OCI-M2 (cell line): Measurements from ENCODE around the gene SLC6A6.

Experiments
- DNase-seq: peaks from one replicate; lab custom pipeline; 2025; ENCODE audit not compliant: unreplicated experiment; lab: John Stamatoyannopoulos, UW

The SLC6A6 gene

DNA sequence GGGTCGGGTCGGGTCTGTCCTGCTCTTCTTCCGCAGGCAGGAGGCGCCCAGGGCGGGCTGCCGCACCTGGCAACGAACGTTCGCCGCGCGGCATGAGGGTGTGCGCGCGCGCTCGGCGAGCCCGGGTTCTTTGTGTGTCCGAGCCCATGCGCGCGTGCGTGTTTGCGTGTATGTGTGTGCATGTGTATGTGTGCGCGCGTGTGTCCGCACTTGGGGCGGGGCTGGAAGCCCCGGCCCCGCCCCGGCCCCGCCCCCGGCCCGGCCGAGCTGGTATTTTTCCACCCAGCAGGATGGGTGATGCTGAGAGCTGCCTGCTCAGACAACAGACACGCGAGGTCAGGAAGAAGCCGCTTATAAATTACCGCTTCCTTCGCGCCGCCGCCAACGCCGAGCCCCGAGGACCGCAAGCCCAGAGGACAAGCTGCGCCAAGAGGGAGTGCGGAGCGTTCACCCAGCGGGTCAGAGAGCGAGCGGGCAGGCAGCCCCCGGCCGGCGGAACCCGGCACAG is at the start of gene SLC6A6:
TSS of gene SLC6A6 (plus strand) at position 303 of the 508 bp plus-strand sequence. CDS start 41,029 bp downstream, outside the sequence.
- DNase-seq, result no peak

DNA sequence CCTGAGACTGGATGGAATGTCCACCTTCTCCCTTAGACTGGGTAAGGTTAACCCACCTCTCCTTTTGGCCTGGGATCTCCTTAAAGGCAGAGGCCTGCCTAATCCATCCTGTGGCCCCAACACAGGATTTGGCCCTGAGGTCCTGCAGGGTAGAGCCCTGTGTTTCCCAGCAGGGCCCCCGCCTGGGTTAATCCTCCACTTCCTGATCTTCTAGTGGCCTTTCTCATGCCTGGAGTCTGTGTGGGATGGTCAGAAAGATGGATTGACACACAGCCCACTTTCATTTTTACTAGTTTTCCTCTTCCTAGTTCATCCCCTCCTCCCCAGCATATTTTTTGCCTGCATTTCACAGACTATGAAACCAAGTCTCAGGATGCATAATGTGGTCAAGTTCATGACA is 48.9 kb upstream of the SLC6A6 start:
- DNase-seq, result no peak

DNA sequence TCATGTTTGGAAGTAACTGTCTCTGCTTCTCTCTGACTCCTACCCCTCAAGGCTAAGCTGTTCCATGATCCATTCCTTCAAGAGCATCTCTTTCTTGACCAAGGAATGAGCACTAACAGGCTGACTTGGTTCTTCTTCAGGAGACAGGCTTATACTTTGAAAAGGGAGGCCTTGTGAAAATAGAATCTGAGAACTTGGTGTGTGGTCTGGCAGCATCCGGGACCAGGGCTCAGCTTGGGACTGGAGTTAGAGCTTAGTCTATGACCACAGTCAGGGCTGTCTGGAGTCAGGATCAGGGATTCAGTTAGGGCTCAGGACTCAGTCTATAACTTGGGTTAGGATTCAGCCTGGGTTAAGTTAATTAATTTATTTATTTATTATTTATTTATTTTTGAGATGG is 44.9 kb upstream of the SLC6A6 start:
- no peak for DNase-seq

DNA sequence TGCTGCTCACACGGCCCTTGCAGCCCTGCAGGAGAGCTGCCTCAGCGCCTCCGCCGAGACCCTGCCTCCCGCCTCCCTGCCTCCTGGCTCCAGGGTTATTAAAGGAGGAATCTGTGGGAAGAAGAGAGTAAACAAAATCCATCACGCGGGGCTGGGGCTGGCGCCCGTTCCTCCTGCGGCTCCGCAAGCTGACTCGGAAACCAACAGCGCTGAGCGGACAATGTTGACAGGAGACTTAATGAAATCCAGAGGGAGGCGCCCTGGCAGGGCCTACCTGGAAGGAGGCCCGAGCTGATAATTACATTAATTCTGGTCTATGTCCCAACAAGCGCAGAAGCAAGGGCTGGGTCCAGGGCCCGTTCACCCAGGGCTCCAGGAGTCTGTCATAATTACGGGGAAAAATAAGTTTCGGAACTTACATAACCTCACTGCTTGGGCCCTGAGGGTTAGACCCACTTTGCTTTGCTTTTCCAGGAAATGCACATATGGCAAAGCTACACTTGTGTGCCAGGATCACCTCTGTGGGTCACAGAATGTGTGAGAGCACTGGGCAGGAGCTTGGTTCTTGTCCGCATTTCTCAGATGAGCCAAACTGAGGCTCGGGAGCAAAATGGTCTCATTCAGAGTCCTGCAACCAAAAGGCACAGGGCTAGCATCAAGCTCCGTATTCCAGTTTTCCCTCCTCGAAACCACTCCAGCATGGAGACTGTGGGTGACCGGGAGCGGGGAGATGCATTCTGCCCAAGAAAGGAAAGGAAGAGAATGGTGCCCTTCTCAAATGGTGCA is 43.8 kb upstream of the SLC6A6 start:
- no peak for DNase-seq

DNA sequence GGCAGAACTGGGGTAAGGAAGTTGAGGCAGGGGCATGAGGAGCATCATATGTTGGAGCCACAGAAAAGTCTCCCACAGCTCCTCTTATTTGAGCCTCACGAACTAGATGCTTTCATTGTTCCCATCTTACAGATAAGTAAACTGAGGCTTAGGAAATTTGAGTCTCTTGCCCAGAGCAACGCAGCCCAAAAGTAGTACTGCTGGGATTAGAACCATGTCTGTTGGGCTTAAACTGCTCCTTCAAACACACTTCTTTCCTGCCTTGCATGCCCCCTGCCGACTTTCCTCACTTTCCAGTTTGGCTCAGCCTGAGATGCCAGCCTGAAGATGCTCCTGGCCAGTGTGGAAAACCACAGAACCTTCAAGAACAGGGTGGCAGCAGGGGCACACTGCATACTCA is 43.1 kb upstream of the SLC6A6 start:
- no peak for DNase-seq

DNA sequence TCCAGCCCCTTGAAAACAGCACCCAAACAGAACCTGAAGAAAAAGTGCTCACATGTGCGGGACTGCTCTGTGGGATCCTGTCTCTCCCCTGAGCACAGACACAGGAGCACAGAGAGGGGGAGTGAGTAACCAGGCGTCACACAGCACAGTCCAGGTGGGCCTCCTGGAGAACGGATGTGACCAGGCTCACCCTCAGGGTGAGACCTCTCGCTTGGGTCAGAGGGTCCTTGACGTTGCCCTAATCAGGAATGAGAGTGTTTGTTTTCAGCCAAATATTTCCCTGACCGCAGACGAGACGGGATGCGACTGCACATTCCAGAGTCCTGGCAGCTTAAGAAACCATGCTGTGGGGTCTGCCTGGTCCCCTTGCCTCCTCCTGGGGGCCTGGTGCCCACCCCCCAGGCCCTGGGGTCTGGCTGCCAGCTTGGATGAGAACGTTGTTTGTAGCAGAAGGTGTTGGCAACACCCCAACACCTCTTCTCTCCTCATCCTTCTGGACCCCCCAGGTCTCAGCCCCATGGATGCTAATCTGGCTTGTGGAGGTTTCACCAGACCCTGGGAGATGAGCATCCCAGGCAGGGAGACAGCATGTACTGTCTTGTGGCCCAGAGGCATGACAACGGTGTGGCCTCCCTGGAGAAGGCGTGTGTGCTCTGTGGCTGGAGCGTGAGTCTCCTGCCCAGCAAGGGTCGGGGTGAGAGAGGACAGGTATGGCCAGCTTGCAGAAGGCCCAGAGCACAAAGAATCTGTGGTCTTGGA is 42.1 kb upstream of the SLC6A6 start:
- no peak for DNase-seq

DNA sequence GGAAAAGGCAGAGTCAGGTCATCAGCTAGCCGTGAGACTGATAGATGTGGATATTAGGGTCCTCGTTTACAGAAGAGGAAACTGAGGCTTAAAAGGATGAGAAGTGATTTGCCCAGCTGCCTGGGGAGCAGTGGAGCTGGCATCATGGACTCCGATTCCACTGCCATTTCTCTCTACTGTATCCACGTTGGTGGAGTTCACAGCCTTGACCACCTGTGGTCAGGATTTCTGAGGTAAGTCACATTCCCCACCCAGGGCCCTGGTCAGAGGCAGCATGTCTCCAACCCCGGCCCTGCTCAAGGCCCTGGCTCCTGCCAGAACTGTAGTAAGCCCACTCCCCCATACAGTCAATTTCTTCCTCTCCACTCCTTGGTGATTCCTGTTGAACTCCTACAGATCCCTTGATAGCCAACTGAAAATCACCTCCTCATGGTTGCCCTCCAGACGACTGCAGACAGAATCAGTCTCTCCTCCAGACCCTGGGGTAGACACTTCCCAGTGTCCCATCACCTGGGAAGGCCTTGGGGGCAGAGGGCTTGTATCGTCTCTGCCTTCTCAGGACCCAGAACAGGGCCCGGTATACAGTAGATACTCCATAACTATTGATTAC is 41.2 kb upstream of the SLC6A6 start:
- DNase-seq, result no peak

DNA sequence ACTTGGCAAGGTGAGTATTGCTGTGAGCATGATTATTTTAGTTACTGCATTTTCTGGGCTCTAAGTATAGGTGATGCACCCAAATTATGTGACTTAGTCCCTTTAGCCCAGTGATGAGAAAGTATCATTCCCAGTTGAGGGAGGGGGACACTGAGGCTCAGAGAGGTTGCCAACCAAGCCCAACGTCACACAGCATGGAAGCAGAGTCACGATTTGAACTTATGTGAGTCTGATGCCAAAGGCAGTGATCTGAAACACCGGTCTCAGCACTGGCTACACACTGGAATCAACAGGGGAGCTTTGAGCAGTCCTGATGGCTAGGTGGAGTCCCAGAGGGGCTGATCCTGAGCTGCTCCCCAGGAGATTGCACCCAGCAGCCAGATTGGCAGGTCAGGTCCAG is 39.5 kb upstream of the SLC6A6 start:
- DNase-seq, result no peak

DNA sequence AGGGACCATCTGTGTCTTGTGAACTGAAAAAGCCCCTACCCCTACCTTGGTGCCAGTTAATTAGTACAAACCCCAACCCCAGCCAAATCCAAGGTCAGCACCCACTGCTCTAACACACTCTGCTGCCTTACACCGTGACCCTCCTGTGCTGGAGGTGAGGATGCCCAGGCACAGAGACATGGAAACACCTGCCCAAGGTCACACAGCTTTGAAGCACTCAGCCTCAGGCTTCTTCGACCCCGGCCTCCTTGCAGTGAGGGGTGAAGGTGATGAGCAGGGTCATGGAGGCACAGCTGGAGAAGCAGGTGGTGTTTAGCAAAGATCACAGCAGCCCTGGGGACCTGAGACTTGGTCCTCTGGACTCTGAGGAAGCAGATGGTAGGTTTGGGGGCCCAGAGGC is 39.0 kb upstream of the SLC6A6 start:
- no peak for DNase-seq

DNA sequence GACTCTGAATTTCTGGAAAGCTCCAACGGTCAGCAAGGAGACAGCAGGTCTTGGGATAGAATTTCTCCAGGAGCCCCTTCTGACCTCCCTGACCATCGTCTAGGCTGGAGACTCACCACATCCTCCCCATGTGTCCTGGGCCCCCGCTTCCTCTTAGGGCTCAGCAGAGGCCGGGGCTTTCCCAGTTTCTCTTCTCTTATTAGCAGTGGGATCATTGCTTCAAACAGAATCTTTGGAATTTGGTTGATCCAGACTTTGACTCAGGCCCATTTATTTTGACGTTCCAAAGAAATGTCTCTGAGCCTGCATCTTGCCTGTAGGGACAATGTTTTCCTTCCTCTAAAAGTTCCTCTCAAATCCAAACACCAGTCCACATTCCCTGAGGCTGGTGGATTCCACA is 38.4 kb upstream of the SLC6A6 start:
- no peak for DNase-seq

DNA sequence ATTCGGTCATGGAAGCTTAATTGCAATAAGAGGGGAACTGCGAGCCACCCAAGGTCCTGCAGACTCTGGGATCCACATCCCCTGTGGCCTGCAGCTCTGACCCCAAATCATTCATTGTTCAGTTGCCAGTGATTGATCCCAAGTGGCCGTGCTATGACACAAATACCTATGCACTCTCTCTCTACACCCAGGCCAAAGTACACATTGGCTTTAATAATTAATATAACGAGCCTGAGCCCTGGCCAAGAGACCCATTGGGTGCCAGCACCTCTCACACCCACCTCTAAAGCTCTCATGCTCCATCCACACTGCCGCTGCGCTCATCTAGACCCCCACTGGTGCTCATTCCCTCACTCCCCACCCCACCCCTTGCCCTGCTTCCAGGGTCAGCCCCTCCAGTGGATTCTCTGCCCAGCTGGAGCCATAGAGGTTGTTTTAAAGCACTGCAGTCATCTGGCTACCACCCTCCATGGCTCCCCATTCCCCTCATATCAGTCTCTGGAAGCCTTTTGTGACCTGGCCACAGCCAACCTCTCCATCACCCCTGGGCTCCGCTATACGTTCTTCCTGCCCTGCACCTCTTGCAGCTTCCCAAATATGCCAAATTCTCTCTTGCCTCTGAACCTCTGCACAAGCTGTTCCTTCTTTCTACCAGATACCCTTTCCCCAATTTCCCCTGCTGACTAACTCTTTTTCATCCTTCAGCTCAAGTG is 37.7 kb upstream of the SLC6A6 start:
- DNase-seq, result no peak

DNA sequence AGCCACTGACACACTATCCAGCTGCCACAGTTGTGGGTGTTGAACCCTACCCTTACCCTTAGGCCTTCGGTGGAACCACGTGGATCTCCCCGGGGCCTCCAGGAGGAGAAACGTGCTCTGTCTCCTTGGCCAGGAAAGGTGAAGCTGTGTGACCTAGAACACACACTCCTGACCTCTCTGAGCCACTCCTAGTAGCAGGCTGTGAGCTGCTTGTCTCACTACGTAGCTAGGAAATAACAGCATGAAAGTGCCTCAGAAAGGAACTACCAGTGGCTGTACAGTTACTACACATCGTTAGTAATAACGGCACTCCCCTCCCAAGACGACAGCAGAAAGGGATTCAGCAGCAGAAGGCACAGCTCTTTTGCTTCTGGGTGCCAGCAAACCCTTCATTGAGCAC is 36.2 kb upstream of the SLC6A6 start:
- no peak for DNase-seq

DNA sequence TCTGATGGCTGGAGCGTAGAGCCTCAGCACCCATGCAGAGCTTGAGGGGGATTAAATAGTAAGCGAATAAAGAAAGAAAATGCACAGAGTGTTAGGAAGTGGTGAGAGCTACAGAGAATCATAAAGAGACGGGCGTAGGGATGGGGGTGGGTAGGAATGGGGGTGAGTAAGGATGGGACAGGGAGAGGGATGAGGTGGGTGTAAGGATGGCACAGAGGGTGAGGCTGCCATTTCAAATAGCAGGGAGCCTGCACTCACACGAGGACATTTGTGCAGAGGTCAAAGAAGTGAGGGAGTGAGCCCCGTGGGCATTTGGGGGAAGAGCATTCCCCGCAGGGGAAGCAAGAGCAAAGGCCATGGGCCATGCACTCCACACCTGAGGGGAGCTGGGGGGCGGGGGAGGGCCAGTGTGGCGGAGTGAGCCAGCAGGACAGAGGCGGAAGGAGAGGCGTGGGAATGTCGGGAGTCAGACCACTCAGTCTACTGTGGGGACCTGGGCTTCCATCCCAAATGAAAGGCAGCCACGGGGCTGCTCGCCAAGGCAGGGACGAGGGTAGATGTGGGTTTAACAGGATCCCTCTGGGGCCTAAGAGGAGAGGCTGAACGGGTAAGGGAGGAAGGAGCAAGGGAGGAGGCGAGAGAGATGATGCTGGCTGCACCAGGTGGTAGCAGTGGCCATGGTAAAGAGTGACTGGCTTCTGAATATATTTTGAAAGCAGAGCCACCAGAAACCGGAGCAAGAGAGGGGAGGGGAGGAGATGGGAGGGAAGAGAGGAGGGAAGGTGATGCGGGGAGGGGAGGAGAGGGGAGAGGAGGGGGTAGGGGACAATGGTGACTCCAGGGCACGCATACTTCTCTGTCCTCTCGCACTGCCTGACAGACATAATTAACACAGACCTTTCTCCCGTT is 35.2 kb upstream of the SLC6A6 start:
- DNase-seq, result no peak

DNA sequence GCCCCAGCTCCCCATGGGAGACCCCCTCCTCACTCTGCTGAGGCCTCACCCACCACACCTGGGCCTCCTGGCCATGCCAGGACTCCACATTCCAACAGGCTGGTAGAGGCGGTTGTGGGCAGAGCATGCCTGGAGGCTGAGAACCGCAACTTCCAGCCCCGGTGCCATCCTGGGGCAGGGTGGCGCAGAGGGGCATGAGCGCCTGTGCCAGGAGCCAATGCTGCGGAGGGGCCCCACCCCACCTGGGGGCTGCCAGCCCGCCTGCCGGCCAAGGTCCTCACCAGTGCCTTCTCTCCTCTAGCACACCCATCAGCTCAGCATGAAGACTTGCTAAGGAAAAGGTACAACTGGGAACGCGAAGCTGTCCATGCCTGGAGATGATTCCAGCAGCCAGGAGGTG is 34.3 kb upstream of the SLC6A6 start:
- no peak for DNase-seq

DNA sequence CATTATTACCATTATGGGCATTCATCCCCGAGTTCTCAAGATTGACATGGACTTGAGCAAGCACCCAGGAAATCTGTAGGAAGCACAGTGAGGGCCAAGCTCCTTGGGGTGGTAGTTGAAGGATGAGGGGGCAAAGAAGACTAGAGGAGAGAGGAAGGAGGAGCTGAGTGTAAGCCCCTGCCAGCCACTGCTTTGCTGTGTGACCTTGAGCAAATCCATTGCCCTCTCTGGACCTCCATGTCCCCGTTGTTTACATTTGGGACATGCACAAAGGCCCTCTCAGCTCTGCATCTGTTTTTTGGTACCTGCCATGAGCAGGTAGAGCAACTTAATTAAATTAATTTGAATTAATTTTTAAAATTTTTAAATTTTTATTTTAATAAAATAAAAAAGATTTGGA is 33.5 kb upstream of the SLC6A6 start:
- DNase-seq, result no peak

DNA sequence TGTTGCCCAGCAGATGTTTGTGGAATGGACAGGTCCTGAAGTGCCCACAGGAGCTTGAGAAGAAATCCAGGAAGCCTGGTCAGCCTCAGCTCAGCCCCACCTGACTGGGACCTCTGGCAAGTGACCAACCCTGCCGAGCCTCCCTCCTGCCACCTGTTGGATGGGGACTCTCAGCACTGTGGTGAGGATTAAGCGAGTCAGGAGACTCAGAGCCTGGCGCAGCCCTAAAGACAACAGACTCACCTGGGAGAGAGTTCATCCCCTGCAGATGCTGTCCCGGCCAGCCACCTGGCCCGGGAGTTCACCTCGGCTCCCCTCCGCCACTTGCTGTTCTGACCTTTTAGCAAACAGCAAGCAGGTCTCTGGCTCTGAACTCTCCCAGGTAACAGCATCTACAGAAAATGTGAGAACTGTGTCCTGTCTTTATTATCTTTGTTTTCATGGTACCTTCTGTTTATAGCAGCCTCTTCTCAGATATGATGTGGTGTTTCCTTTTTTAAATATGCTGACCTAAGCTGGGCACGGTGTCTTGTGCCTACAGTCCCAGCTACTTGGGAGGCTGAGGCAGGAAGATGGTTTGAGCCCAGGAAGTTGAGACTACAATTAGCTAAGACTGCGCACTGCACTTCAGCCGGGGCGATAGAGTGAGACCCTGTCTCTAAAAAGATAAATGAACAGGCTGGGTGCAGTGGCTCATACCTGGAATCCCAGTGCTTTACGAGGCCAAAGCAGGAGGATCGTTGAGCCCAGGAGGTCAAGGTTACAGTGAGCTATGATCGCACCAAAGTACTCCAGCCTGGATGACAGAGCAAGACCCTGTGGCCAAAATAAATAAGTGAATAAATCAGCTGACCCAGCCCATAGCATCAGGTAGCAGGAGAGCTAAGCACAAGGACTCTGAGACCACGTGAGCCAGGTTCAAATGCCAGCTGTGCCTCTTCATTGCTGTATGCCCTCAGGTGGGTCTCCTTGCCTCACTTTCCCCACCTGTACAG is 32.4 kb upstream of the SLC6A6 start:
- DNase-seq, result no peak

DNA sequence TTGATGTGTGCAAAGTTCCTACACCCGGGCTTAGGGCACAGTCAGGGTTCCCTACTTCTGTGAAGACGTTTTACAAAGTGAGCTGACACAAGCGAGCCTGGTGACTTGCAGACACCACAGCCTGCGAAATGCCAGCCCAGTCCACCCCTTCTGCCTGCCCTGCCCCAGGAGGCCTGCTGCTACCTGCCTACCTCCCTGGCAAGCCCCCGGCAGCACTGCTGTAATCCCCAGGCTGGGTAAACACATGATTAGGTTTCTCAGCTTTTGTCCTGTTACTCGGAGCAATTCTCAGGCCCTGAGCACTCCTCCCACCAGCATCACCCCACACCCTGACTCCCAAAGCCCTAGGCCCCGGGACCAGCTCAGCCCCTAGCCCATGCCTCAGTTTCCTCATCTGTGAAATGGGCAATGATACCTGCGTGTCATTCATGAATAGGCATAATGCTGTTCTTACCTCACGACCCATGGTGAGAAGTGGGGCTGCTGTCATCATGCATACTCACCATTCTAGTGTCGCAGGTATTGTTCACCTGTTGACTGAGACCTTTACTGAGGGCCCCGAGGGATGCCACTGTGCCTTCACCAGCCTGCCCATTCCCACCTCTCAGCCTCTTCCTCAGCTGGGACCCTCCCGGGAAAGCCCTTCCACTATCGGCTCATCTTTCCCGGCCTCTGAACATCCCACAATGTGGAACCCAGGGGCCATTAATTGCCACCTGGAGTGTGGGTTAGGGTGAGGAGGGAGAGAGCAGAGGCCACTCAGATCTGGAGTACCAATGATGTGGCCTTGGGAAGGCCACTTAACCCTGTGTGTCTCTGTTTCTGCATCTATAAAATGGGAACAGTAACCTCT is 31.5 kb upstream of the SLC6A6 start:
- no peak for DNase-seq
